GM23248 (cell line): ENCODE data around the gene OR2Y1. TPM values are rescaled to one million over a fixed set of nuclear protein-coding genes. Genes with fewer than 3 reads are reported as not detected.

ENCODE experiments used
- DNase-seq: peaks from one replicate; pipeline ENCODE4 v3.0.0-alpha.2; 2015
- H2AFZ ChIP-seq: fragments of 200-600 bp; sonication (generic); 2 replicates; pipeline ENCODE4 v1.6.1; 2016; ENCODE audit warnings: antibody characterized with exemption
- H3F3A ChIP-seq: fragments of 200-600 bp; sonication (generic); 2 replicates; pipeline ENCODE4 v1.6.1; 2016; ENCODE audit warnings: mild to moderate bottlenecking, antibody characterized with exemption, mixed run types; ENCODE audit not compliant: insufficient read depth
- H3K27ac ChIP-seq: fragments of 200-600 bp; sonication (generic); 2 replicates; pipeline ENCODE4 v1.5.1; 2016; ENCODE audit warnings: mild to moderate bottlenecking
- H3K27me3 ChIP-seq: fragments of 200-600 bp; sonication (generic); replicated peaks from 2 replicates; pipeline ENCODE4 v1.6.1; 2016; ENCODE audit warnings: mild to moderate bottlenecking; ENCODE audit not compliant: insufficient read depth
- H3K36me3 ChIP-seq: fragments of 200-600 bp; sonication (generic); 2 replicates; pipeline ENCODE4 v1.6.1; 2016; ENCODE audit warnings: low read depth, mild to moderate bottlenecking
- H3K4me1 ChIP-seq: fragments of 200-600 bp; sonication (generic); 2 replicates; pipeline ENCODE4 v1.6.1; 2016; ENCODE audit warnings: mild to moderate bottlenecking; ENCODE audit not compliant: insufficient read depth
- H3K4me2 ChIP-seq: fragments of 200-600 bp; sonication (generic); one replicate; pipeline ENCODE4 v1.6.1; 2016; ENCODE audit warnings: mild to moderate bottlenecking; ENCODE audit not compliant: unreplicated experiment
- H3K4me3 ChIP-seq: fragments of 200-600 bp; sonication (generic); 2 replicates; pipeline ENCODE4 v1.5.1; 2016; ENCODE audit warnings: mild to moderate bottlenecking
- H3K79me2 ChIP-seq: fragments of 200-600 bp; sonication (generic); 2 replicates; pipeline ENCODE4 v1.6.1; 2016; ENCODE audit warnings: mild to moderate bottlenecking; ENCODE audit not compliant: insufficient read depth
- H3K9ac ChIP-seq: fragments of 200-600 bp; sonication (generic); 2 replicates; pipeline ENCODE4 v1.6.1; 2016; ENCODE audit warnings: mild to moderate bottlenecking
- H3K9me2 ChIP-seq: fragments of 200-600 bp; sonication (generic); 2 replicates; pipeline ENCODE4 v1.6.1; 2016; ENCODE audit warnings: mixed run types, mild to moderate bottlenecking, moderate library complexity; ENCODE audit not compliant: insufficient read depth
- H3K9me3 ChIP-seq: fragments of 200-600 bp; sonication (generic); one replicate; pipeline ENCODE4 v1.6.1; 2017; ENCODE audit warnings: low read depth
- H4K20me1 ChIP-seq: fragments of 200-600 bp; sonication (generic); 2 replicates; pipeline ENCODE4 v1.6.0; 2016; ENCODE audit not compliant: insufficient read depth
- EZH2 ChIP-seq: fragments of 200-600 bp; sonication (generic); IDR thresholded peaks from 2 replicates; pipeline ENCODE4 v1.6.1; 2018; ENCODE audit warnings: antibody characterized with exemption, mild to moderate bottlenecking; ENCODE audit not compliant: insufficient read depth, poor library complexity, severe bottlenecking
- EZH2phosphoT487 ChIP-seq: fragments of 200-600 bp; sonication (generic); IDR thresholded peaks from 2 replicates; pipeline ENCODE4 v1.6.1; 2018; ENCODE audit warnings: antibody characterized with exemption, moderate library complexity, mild to moderate bottlenecking, low read depth; ENCODE audit not compliant: insufficient read depth
- WGBS, 2 experiments: methylation state at CpG; one replicate each; pipeline ENCODE4 v1.1.6; 2015 to 2017; ENCODE audit warnings: low lambda C conversion rate in 2 of 2, low coverage in 1 of 2; ENCODE audit errors: missing lambda C conversion rate in 2 of 2; 5-methylcytosine and 5-hydroxymethylcytosine counted together
- in situ Hi-C: fragments of 300-500 bp; cut with MboI; formaldehyde crosslinking; loops from 2 replicates; pipeline ENCODE4 v1.15.0; 2020
- polyA plus RNA-seq: library from polyadenylated mRNA; unstranded; fragments of >200 nt; fragmentation: Nextera tagmentation; extraction: Ambion mirVana; gene quantifications from 2 replicates; pipeline ENCODE4 v1.2.1, GENCODE V29; 2016
- total RNA-seq: library from RNA; depleted of rRNA; stranded (reverse); fragments of >200 nt; shearing (Covaris generic); gene quantifications from 2 replicates; pipeline ENCODE4 v1.2.3, GENCODE V29; 2014

Gene OR2Y1
- total and polyA plus RNA-seq, 2 experiments from 2014 or later, result not detected

- no peak overlapping the region for H3K4me3 ChIP-seq
- in situ Hi-C loops, result no loop called here
Measured at GRCh38 chr5:180699042-180699441, 40.8 kb downstream of the OR2Y1 start.

GRCh38 chr5:180696116-180696515 lies 43.7 kb downstream of the OR2Y1 start:
- TF ChIP-seq EZH2 (no peak), EZH2phosphoT487 (no peak)
- Histone ChIP-seq H3K9me2 (no peaks in the 10 kb centered on the region), H3K9me3 (no peaks in the 10 kb centered on the region), H3K9ac (no peak overlapping the region), H3K27me3 (peaks cover 7% of the 10 kb centered on the region), H3K79me2 (no peaks in the 10 kb centered on the region), H3K27ac (no peak overlapping the region), H4K20me1 (no peaks in the 10 kb centered on the region), H3K4me3 (no peak overlapping the region), H2AFZ (no peak overlapping the region), H3F3A (no peaks in the 10 kb centered on the region), H3K36me3 (no peaks in the 10 kb centered on the region), H3K4me1 (no peaks in the 10 kb centered on the region), H3K4me2 (no peak overlapping the region)
- WGBS, 2 experiments, result 0 to 14% methylated on average over 1 of the region's 1 CpG
- in situ Hi-C loops, result no loop called here
- no peak for DNase-seq

More at GRCh38 chr5:180699042-180699441, 40.8 kb downstream of the OR2Y1 start:
- Histone ChIP-seq H3K4me1 (no peaks in the 10 kb centered on the region), H3K79me2 (no peaks in the 10 kb centered on the region), H4K20me1 (no peaks in the 10 kb centered on the region), H2AFZ (no peak overlapping the region), H3K4me2 (no peak overlapping the region), H3K27ac (no peak overlapping the region), H3K9ac (no peak overlapping the region), H3K36me3 (no peaks in the 10 kb centered on the region), H3K27me3 (0 out of 2 replicates have a peak, but pooled peaks cover 3% of the 10 kb centered on the region), H3K9me3 (no peaks in the 10 kb centered on the region), H3K9me2 (no peaks in the 10 kb centered on the region), H3F3A (no peaks in the 10 kb centered on the region)
- DNase-seq, result no peak
- no peak for TF ChIP-seq EZH2
- TF ChIP-seq EZH2phosphoT487, result no peak
- WGBS, 2 experiments, result 30 to 57% methylated on average over 1 of the region's 1 CpG

- Histone ChIP-seq H3K4me1 (no peaks in the 10 kb centered on the region), H3K9me2 (no peaks in the 10 kb centered on the region), H3K27me3 (peaks cover 26% of the 10 kb centered on the region), H3K4me2 (no peak overlapping the region), H3K36me3 (no peaks in the 10 kb centered on the region), H3K9me3 (no peaks in the 10 kb centered on the region), H3F3A (no peaks in the 10 kb centered on the region), H3K9ac (no peak overlapping the region), H3K27ac (no peak overlapping the region), H2AFZ (no peak overlapping the region), H3K4me3 (no peak overlapping the region), H4K20me1 (no peaks in the 10 kb centered on the region), H3K79me2 (no peaks in the 10 kb centered on the region)
- in situ Hi-C loops, result no loop called here
- WGBS, 2 experiments, result 29 to 30% methylated on average over 3 of the region's 3 CpGs
- TF ChIP-seq EZH2, result no peak
- no peak for TF ChIP-seq EZH2phosphoT487
- DNase-seq, result no peak
Measured at GRCh38 chr5:180692429-180692828, 47.4 kb downstream of the OR2Y1 start.

- Histone ChIP-seq H4K20me1 (no peaks in the 10 kb centered on the region), H3K9me3 (no peaks in the 10 kb centered on the region), H3K36me3 (no peaks in the 10 kb centered on the region), H2AFZ (no peak overlapping the region), H3K9me2 (no peaks in the 10 kb centered on the region), H3K79me2 (no peaks in the 10 kb centered on the region), H3K4me2 (no peak overlapping the region), H3K27me3 (peaks cover 36% of the 10 kb centered on the region), H3K9ac (no peak overlapping the region), H3K4me1 (no peaks in the 10 kb centered on the region), H3K27ac (no peak overlapping the region), H3F3A (no peaks in the 10 kb centered on the region), H3K4me3 (no peak overlapping the region)
- in situ Hi-C loops, result no loop called here
- TF ChIP-seq EZH2, result no peak
- no peak for TF ChIP-seq EZH2phosphoT487
- no peak for DNase-seq
- WGBS, 2 experiments, result 36 to 46% methylated on average over 6 of the region's 6 CpGs
Measured at GRCh38 chr5:180691046-180691445, 48.8 kb downstream of the OR2Y1 start.

GRCh38 chr5:180690562-180690961 lies 49.3 kb downstream of the OR2Y1 start:
- no peaks in the 10 kb centered on the region for H3K4me1 ChIP-seq
- no peak for DNase-seq
- H3K9ac ChIP-seq, result no peak overlapping the region
- H3K9me3 ChIP-seq, result no peaks in the 10 kb centered on the region
- H3K79me2 ChIP-seq, result no peaks in the 10 kb centered on the region
- in situ Hi-C loops, result no loop called here
- H3K9me2 ChIP-seq, result no peaks in the 10 kb centered on the region
- H4K20me1 ChIP-seq, result no peaks in the 10 kb centered on the region
- H3F3A ChIP-seq, result no peaks in the 10 kb centered on the region
- H3K36me3 ChIP-seq, result no peaks in the 10 kb centered on the region
- no peak overlapping the region for H3K4me2 ChIP-seq
- no peak overlapping the region for H3K4me3 ChIP-seq
- no peak overlapping the region for H2AFZ ChIP-seq
- 51 to 64% methylated on average over 6 of the region's 6 CpGs for WGBS, 2 experiments
- peaks cover 39% of the 10 kb centered on the region for H3K27me3 ChIP-seq
- TF ChIP-seq EZH2phosphoT487 (no peak), EZH2 (no peak)
- no peak overlapping the region for H3K27ac ChIP-seq
